Neural cell (in vitro differentiated cells): ENCODE results near the gene EID1. TPM values are rescaled to one million over a fixed set of nuclear protein-coding genes. Genes with fewer than 3 reads are reported as not detected.

Source experiments
- H2AFZ ChIP-seq: fragments of 200-600, 300-800 bp; sonication (generic), shearing (Covaris generic); 2 replicates; pipeline ENCODE4 v1.6.0; 2014; ENCODE audit warnings: low read depth, mild to moderate bottlenecking, antibody characterized with exemption, low read length, moderate library complexity
- H3F3A ChIP-seq: fragments of 200-600 bp; shearing (Covaris generic); 2 replicates; pipeline ENCODE4 v1.6.1; 2016; ENCODE audit warnings: mild to moderate bottlenecking, moderate library complexity, mixed read lengths, antibody characterized with exemption, low read length; ENCODE audit not compliant: insufficient read depth, poor library complexity, severe bottlenecking
- H3K27ac ChIP-seq: fragments of 200-600, 300-800 bp; sonication (generic), shearing (Covaris generic); 2 replicates; pipeline ENCODE4 v1.5.1; 2014; ENCODE audit warnings: mild to moderate bottlenecking, low read length, moderate library complexity
- H3K27me3 ChIP-seq: fragments of 300-800, 200-600 bp; sonication (generic), shearing (Covaris generic); 2 replicates; pipeline ENCODE4 v1.6.0; 2014; ENCODE audit warnings: mild to moderate bottlenecking, low read depth, low read length, moderate library complexity; ENCODE audit not compliant: insufficient read depth
- H3K36me3 ChIP-seq: fragments of 300-800, 200-600 bp; sonication (generic), shearing (Covaris generic); 2 replicates; pipeline ENCODE4 v1.5.1; 2014; ENCODE audit warnings: mild to moderate bottlenecking, antibody characterized with exemption, low read length, moderate library complexity; ENCODE audit not compliant: insufficient read depth
- H3K4me2 ChIP-seq: fragments of 300-800, 200-600 bp; sonication (generic), shearing (Covaris generic); 2 replicates; pipeline ENCODE4 v1.6.0; 2014; ENCODE audit warnings: mild to moderate bottlenecking, low read length
- H3K4me3 ChIP-seq: fragments of 300-800, 200-600 bp; sonication (generic), shearing (Covaris generic); 2 replicates; pipeline ENCODE4 v1.5.1; 2014; ENCODE audit warnings: mild to moderate bottlenecking, low read length, moderate library complexity
- H3K79me2 ChIP-seq: fragments of 200-600 bp; shearing (Covaris generic); replicated peaks from 2 replicates; pipeline ENCODE4 v1.6.0; 2014; ENCODE audit warnings: mild to moderate bottlenecking, low read length, moderate library complexity; ENCODE audit not compliant: insufficient read depth
- H3K9ac ChIP-seq: fragments of 300-800, 200-600 bp; sonication (generic), shearing (Covaris generic); 2 replicates; pipeline ENCODE4 v1.6.1; 2016; ENCODE audit warnings: mild to moderate bottlenecking, low read length, mixed read lengths
- H3K9me2 ChIP-seq: fragments of 200-600 bp; shearing (Covaris generic); 2 replicates; pipeline ENCODE4 v1.6.1; 2016; ENCODE audit warnings: mild to moderate bottlenecking, low read length, mixed read lengths; ENCODE audit not compliant: insufficient read depth
- H3K9me3 ChIP-seq: fragments of 200-600, 300-800 bp; sonication (generic), shearing (Covaris generic); 2 replicates; pipeline ENCODE4 v1.6.1; 2016; ENCODE audit warnings: mild to moderate bottlenecking, mixed run types, low read length, moderate library complexity, mixed read lengths
- H4K20me1 ChIP-seq: fragments of 200-600 bp; shearing (Covaris generic); 2 replicates; pipeline ENCODE4 v1.6.1; 2016; ENCODE audit warnings: mild to moderate bottlenecking, mixed run types; ENCODE audit not compliant: insufficient read depth
- CTCF ChIP-seq: fragments of 450-650 bp; IDR thresholded peaks from 2 replicates; pipeline ENCODE4 v1.5.1; 2014; ENCODE audit warnings: antibody characterized with exemption, mild to moderate bottlenecking, moderate library complexity; ENCODE audit not compliant: poor library complexity, severe bottlenecking
- EP300 ChIP-seq: fragments of 450-650 bp; conservative IDR thresholded peaks from 2 replicates; pipeline ENCODE4 v1.6.1; 2014; ENCODE audit warnings: antibody characterized with exemption, mild to moderate bottlenecking, moderate library complexity; ENCODE audit not compliant: poor library complexity, severe bottlenecking
- EZH2 ChIP-seq: fragments of 200-600, 300-800 bp; shearing (Covaris generic), sonication (generic); IDR thresholded peaks from 2 replicates; pipeline ENCODE4 v1.6.1; 2014; ENCODE audit warnings: antibody characterized with exemption, low read length, borderline replicate concordance, mild to moderate bottlenecking; ENCODE audit not compliant: insufficient read depth, poor library complexity, severe bottlenecking
- MXI1 ChIP-seq: fragments of 450-650 bp; conservative IDR thresholded peaks from 2 replicates; pipeline ENCODE4 v1.6.1; 2014; ENCODE audit warnings: antibody characterized with exemption, mild to moderate bottlenecking; ENCODE audit not compliant: poor library complexity, severe bottlenecking
- POLR2AphosphoS5 ChIP-seq: IDR thresholded peaks from 2 replicates; pipeline ENCODE4 v1.6.1; 2012
- RAD21 ChIP-seq: fragments of 450-650 bp; conservative IDR thresholded peaks from 2 replicates; pipeline ENCODE4 v1.6.1; 2014; ENCODE audit warnings: antibody characterized with exemption, mild to moderate bottlenecking, moderate library complexity
- REST ChIP-seq: IDR thresholded peaks from 2 replicates; pipeline ENCODE4 v1.6.1; 2012; ENCODE audit warnings: borderline replicate concordance
- SMC3 ChIP-seq: fragments of 450-650 bp; conservative IDR thresholded peaks from 2 replicates; pipeline ENCODE4 v1.6.1; 2014; ENCODE audit warnings: antibody characterized with exemption, mild to moderate bottlenecking, moderate library complexity; ENCODE audit not compliant: poor library complexity
- TAF1 ChIP-seq: IDR thresholded peaks from 2 replicates; pipeline ENCODE4 v1.6.1; 2012; ENCODE audit warnings: low read depth
- polyA plus RNA-seq: library from polyadenylated mRNA; depleted of rRNA; stranded (reverse); fragments of >200 nt; gene quantifications from 2 replicates; pipeline ENCODE4 v1.2.3, GENCODE V29; 2014

Gene EID1
- polyA plus RNA-seq, 1 donor from 2014 or later: 530 TPM

- no peak for TF ChIP-seq EP300
- TF ChIP-seq EZH2: no peak
- no peak for TF ChIP-seq MXI1
- TF ChIP-seq CTCF: no peak
- TF ChIP-seq TAF1: no peak
- no peak for TF ChIP-seq RAD21
- no peak for TF ChIP-seq SMC3
- no peak for TF ChIP-seq POLR2AphosphoS5
- no peak for TF ChIP-seq REST
- Histone ChIP-seq H3K9ac (no peak overlapping the region), H4K20me1 (no peaks in the 10 kb centered on the region), H3K27me3 (no peaks in the 10 kb centered on the region), H2AFZ (no peak overlapping the region), H3K36me3 (no peaks in the 10 kb centered on the region), H3K27ac (no peak overlapping the region), H3F3A (no peaks in the 10 kb centered on the region), H3K9me3 (no peaks in the 10 kb centered on the region), H3K79me2 (no peaks in the 10 kb centered on the region), H3K4me2 (no peak overlapping the region), H3K4me3 (no peak overlapping the region), H3K9me2 (no peaks in the 10 kb centered on the region)
Observed at GRCh38 chr15:48856942-48857341, 21.0 kb upstream of the EID1 start.

DNA sequence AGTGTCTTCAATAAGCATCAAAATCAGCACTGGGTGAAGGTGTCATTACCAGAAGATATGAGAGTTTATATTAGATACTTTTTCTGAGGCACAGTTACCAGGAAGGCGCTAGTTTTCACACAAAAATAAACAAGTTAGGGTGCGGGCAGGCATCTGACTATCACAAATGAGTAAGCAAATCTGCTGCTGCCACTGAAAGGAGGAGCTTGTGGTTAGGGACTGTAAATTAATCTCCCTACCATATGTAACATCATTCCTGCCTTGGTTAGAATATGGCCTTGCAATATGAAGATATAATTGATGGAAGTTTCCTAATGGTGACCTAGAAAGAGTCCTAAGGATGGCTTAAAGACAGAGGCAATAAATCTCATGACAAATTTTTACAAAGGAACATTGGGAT is 19.5 kb upstream of the EID1 start:
- no peak overlapping the region for H3K4me2 ChIP-seq

More for the DNA sequence above, 19.5 kb upstream of the EID1 start:
- H4K20me1 ChIP-seq: no peaks in the 10 kb centered on the region
- no peaks in the 10 kb centered on the region for H3F3A ChIP-seq
- H3K36me3 ChIP-seq: no peaks in the 10 kb centered on the region
- TF ChIP-seq EP300: no peak
- no peak for TF ChIP-seq REST
- TF ChIP-seq RAD21: no peak
- no peak for TF ChIP-seq TAF1
- TF ChIP-seq SMC3: no peak
- TF ChIP-seq EZH2: no peak
- no peak for TF ChIP-seq CTCF
- no peak for TF ChIP-seq POLR2AphosphoS5
- TF ChIP-seq MXI1: no peak
- H3K27me3 ChIP-seq: no peaks in the 10 kb centered on the region
- no peak overlapping the region for H3K4me3 ChIP-seq
- H3K9me3 ChIP-seq: no peaks in the 10 kb centered on the region
- H2AFZ ChIP-seq: no peak overlapping the region
- H3K9me2 ChIP-seq: no peaks in the 10 kb centered on the region
- H3K79me2 ChIP-seq: no peaks in the 10 kb centered on the region
- H3K9ac ChIP-seq: no peak overlapping the region
- no peak overlapping the region for H3K27ac ChIP-seq
